WTC11 (cell line): ENCODE data around the gene WSCD1.

Source experiments
- ATF3 ChIP-seq: sonication (generic); formaldehyde crosslinking; conservative IDR thresholded peaks from 2 replicates; pipeline ENCODE4 v1.8.1; 2022; ENCODE audit warnings: mild to moderate bottlenecking, missing genetic modification reagents
- CREB1 ChIP-seq: sonication (generic); formaldehyde crosslinking; IDR thresholded peaks from 2 replicates; pipeline ENCODE4 v1.8.0; 2023; ENCODE audit warnings: mild to moderate bottlenecking, missing genetic modification reagents
- RELA ChIP-seq: sonication (generic); formaldehyde crosslinking; IDR thresholded peaks from 2 replicates; pipeline ENCODE4 v1.8.1; 2022; ENCODE audit warnings: missing genetic modification reagents, mild to moderate bottlenecking, borderline replicate concordance
- SMAD3 ChIP-seq: sonication (generic); formaldehyde crosslinking; IDR thresholded peaks from 2 replicates; pipeline ENCODE4 v1.8.0; 2022; ENCODE audit warnings: missing genetic modification reagents, mild to moderate bottlenecking, borderline replicate concordance
- SP1 ChIP-seq: sonication (generic); formaldehyde crosslinking; conservative IDR thresholded peaks from 2 replicates; pipeline ENCODE4 v1.8.1; 2022; ENCODE audit warnings: missing genetic modification reagents
- ZNF232 ChIP-seq: sonication (generic); formaldehyde crosslinking; IDR thresholded peaks from 2 replicates; pipeline ENCODE4 v1.8.0; 2022; ENCODE audit warnings: mild to moderate bottlenecking, missing genetic modification reagents
- ZNF317 ChIP-seq: sonication (generic); formaldehyde crosslinking; IDR thresholded peaks from 2 replicates; pipeline ENCODE4 v1.8.1; 2023; ENCODE audit warnings: low read depth, mild to moderate bottlenecking, moderate library complexity, missing genetic modification reagents, borderline replicate concordance
- TF ChIP-seq, protein P1 (sequence below): fragments of 200-600 bp; IDR thresholded peaks from 2 replicates; pipeline ENCODE4 v1.8.0; 2022; ENCODE audit warnings: antibody characterized with exemption
- TF ChIP-seq, protein P2 (sequence below): sonication (generic); formaldehyde crosslinking; IDR thresholded peaks from 2 replicates; pipeline ENCODE4 v1.8.1; 2022; ENCODE audit warnings: mild to moderate bottlenecking, moderate library complexity, missing genetic modification reagents
- TF ChIP-seq, protein P3 (sequence below): sonication (generic); formaldehyde crosslinking; IDR thresholded peaks from 2 replicates; pipeline ENCODE4 v1.8.1; 2023; ENCODE audit warnings: mild to moderate bottlenecking, missing genetic modification reagents
- TF ChIP-seq, protein P4 (sequence below): fragments of 250-450 bp; sonication (Bioruptor Pico); IDR thresholded peaks from 2 replicates; pipeline ENCODE4 v2.1.2; 2022; ENCODE audit warnings: mild to moderate bottlenecking, moderate library complexity

- TF ChIP-seq, protein P1, sequence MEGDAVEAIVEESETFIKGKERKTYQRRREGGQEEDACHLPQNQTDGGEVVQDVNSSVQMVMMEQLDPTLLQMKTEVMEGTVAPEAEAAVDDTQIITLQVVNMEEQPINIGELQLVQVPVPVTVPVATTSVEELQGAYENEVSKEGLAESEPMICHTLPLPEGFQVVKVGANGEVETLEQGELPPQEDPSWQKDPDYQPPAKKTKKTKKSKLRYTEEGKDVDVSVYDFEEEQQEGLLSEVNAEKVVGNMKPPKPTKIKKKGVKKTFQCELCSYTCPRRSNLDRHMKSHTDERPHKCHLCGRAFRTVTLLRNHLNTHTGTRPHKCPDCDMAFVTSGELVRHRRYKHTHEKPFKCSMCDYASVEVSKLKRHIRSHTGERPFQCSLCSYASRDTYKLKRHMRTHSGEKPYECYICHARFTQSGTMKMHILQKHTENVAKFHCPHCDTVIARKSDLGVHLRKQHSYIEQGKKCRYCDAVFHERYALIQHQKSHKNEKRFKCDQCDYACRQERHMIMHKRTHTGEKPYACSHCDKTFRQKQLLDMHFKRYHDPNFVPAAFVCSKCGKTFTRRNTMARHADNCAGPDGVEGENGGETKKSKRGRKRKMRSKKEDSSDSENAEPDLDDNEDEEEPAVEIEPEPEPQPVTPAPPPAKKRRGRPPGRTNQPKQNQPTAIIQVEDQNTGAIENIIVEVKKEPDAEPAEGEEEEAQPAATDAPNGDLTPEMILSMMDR: no peak
- TF ChIP-seq ZNF317 (CRISPR knock-in tag) (no peak), CREB1 (CRISPR knock-in tag) (no peak), RELA (CRISPR knock-in tag) (no peak), ATF3 (CRISPR knock-in tag) (no peak), ZNF232 (CRISPR knock-in tag) (no peak), SP1 (CRISPR knock-in tag) (no peak), SMAD3 (CRISPR knock-in tag) (no peak)
- TF ChIP-seq, protein P2, sequence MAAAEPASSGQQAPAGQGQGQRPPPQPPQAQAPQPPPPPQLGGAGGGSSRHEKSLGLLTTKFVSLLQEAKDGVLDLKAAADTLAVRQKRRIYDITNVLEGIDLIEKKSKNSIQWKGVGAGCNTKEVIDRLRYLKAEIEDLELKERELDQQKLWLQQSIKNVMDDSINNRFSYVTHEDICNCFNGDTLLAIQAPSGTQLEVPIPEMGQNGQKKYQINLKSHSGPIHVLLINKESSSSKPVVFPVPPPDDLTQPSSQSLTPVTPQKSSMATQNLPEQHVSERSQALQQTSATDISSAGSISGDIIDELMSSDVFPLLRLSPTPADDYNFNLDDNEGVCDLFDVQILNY (CRISPR knock-in tag): no peak
- TF ChIP-seq, protein P3, sequence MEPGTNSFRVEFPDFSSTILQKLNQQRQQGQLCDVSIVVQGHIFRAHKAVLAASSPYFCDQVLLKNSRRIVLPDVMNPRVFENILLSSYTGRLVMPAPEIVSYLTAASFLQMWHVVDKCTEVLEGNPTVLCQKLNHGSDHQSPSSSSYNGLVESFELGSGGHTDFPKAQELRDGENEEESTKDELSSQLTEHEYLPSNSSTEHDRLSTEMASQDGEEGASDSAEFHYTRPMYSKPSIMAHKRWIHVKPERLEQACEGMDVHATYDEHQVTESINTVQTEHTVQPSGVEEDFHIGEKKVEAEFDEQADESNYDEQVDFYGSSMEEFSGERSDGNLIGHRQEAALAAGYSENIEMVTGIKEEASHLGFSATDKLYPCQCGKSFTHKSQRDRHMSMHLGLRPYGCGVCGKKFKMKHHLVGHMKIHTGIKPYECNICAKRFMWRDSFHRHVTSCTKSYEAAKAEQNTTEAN: no peak
- TF ChIP-seq, protein P4, sequence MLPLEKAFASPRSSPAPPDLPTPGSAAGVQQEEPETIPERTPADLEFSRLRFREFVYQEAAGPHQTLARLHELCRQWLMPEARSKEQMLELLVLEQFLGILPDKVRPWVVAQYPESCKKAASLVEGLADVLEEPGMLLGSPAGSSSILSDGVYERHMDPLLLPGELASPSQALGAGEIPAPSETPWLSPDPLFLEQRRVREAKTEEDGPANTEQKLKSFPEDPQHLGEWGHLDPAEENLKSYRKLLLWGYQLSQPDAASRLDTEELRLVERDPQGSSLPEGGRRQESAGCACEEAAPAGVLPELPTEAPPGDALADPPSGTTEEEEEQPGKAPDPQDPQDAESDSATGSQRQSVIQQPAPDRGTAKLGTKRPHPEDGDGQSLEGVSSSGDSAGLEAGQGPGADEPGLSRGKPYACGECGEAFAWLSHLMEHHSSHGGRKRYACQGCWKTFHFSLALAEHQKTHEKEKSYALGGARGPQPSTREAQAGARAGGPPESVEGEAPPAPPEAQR (CRISPR knock-in tag): no peak
These were observed 4.8 kb upstream of the WSCD1 start for GRCh38 chr17:6065351-6065750.
